Esophagus squamous epithelium (tissue), 5 donors: Measurements from ENCODE around the gene KAT6B. TPM values are rescaled to one million over a fixed set of nuclear protein-coding genes. Genes with fewer than 3 reads are reported as not detected.

Experiments
- DNase-seq: peaks from one replicate; lab custom pipeline; 2025; lab: John Stamatoyannopoulos, UW
- H3K27ac ChIP-seq, 4 donors: fragments of 200-600 bp; sonication (generic); one replicate each; pipeline ENCODE4 v1.5.1; 2016 to 2019; ENCODE audit warnings: mild to moderate bottlenecking in 1 of 4
- H3K27me3 ChIP-seq, 4 donors: fragments of 200-600 bp; sonication (generic); 1 replicate in 3 of 4; 2 replicates in 1 of 4; pipeline versions ENCODE4 v1.5.1 to v1.6.0; 2017 to 2021; ENCODE audit warnings: antibody characterized with exemption in 1 of 4
- H3K36me3 ChIP-seq, 3 donors: fragments of 200-600 bp; sonication (generic); one replicate each; pipeline ENCODE4 v1.5.1; 2016 to 2019
- H3K4me1 ChIP-seq, 3 donors: fragments of 200-600 bp; sonication (generic); one replicate each; pipeline ENCODE4 v1.5.1; 2017 to 2019
- H3K4me3 ChIP-seq, 4 donors: fragments of 200-600 bp; sonication (generic); 1 replicate in 3 of 4; 2 replicates in 1 of 4; pipeline ENCODE4 v1.5.1; 2016 to 2019; ENCODE audit warnings: mild to moderate bottlenecking in 2 of 4, moderate library complexity in 1 of 4
- H3K9me3 ChIP-seq, 3 donors: fragments of 200-600 bp; sonication (generic); one replicate each; pipeline ENCODE4 v1.5.1; 2016 to 2019
- POLR2A ChIP-seq, 4 donors: fragments of 450-650 bp; IDR thresholded peaks; one replicate each; pipeline ENCODE4 v1.6.1; 2017; ENCODE audit warnings: antibody characterized with exemption in 4 of 4, mild to moderate bottlenecking in 4 of 4, moderate library complexity in 3 of 4
- WGBS, 2 donors: methylation state at CpG; one replicate each; pipeline ENCODE4 v1.1.5; 2018; 5-methylcytosine and 5-hydroxymethylcytosine counted together
- intact Hi-C: fragments of 100-400 bp; cut with DNase I; formaldehyde crosslinking; loops from one replicate; pipeline ENCODE4 v1.15.0; 2022
- total RNA-seq, 4 donors: library from RNA; depleted of rRNA; stranded (reverse); fragments of >200 nt; gene quantifications; one replicate each; pipeline ENCODE4 v1.1.0, GENCODE V29; 2016
- TF ChIP-seq, protein P1 (sequence below), 6 experiments: fragments of 450-650 bp in 4 of 6; fragments of 200-600 bp in 2 of 6; sonication (generic) in 2 of 6; IDR thresholded peaks; one replicate each; pipeline ENCODE4 v1.5.1; 2016 to 2019; ENCODE audit warnings: antibody characterized with exemption in 6 of 6, mild to moderate bottlenecking in 4 of 6, moderate library complexity in 4 of 6
- donor health status: DM: yes; HTN: yes; CAD: no.

The KAT6B gene
- total RNA-seq, 4 donors from 2014 or later, result 13.1 to 48.8 (median 22.4) TPM

DNA sequence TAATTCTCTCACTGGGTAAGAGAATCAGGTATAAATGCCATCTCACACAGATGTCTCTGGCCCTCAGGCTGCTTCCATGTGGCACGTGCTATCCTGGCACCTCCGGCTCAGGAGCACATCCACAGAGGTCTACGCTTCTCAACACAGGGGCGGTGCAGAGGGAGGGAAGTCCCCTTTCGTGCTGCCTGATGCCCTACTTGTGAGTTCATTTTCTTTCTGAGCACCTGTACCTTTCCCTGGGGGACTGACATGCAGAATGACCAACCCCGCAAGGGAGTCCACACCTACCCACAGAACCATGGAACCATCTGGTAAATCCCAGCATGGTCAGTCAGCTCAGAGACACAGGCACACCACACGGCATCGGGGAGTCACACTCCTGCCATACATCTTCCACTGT, 186.1 kb downstream of the KAT6B start:
- Histone ChIP-seq H3K4me1 (peaks cover 0 to 17% (median 0%) of the 10 kb centered on the region in 3 donors), H3K4me3 (no peak overlapping the region), H3K27me3 (no peaks in the 10 kb centered on the region), H3K36me3 (peaks cover 0 to 43% (median 0%) of the 10 kb centered on the region in 3 donors), H3K27ac (no peak overlapping the region), H3K9me3 (no peaks in the 10 kb centered on the region)
- WGBS, 2 donors, result 69 to 96% methylated on average over 5 of the region's 8 CpGs
- intact Hi-C loops, result no loop called here
- no peak for DNase-seq
- no peak for TF ChIP-seq POLR2A (IDR thresholded peaks at IDR 0.05)
- TF ChIP-seq, protein P1, sequence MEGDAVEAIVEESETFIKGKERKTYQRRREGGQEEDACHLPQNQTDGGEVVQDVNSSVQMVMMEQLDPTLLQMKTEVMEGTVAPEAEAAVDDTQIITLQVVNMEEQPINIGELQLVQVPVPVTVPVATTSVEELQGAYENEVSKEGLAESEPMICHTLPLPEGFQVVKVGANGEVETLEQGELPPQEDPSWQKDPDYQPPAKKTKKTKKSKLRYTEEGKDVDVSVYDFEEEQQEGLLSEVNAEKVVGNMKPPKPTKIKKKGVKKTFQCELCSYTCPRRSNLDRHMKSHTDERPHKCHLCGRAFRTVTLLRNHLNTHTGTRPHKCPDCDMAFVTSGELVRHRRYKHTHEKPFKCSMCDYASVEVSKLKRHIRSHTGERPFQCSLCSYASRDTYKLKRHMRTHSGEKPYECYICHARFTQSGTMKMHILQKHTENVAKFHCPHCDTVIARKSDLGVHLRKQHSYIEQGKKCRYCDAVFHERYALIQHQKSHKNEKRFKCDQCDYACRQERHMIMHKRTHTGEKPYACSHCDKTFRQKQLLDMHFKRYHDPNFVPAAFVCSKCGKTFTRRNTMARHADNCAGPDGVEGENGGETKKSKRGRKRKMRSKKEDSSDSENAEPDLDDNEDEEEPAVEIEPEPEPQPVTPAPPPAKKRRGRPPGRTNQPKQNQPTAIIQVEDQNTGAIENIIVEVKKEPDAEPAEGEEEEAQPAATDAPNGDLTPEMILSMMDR (IDR thresholded peaks at IDR 0.05), result no peak

DNA sequence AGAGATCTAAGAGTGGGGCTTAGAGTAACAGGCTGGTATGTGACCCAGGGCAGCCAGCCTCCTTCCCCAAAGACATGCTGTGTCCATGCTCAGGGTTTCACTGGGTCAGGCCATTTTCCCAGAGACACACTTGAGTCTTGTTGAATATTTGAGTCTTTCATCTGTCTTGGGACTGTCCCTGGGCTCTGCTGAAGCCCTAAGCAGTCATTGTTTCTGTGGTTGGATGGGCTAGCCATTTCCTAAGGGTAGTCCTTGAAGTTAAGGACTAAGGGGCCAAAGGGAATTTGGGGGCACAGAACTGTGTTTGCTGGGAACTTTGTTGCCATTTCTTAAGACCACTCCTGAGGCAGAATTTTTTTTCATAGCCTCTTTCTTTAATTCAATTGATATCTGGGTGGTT, 186.6 kb downstream of the KAT6B start:
- Histone ChIP-seq H3K4me3 (no peak overlapping the region), H3K36me3 (peaks cover 0 to 48% (median 0%) of the 10 kb centered on the region in 3 donors), H3K27me3 (no peaks in the 10 kb centered on the region), H3K4me1 (peaks cover 0 to 17% (median 0%) of the 10 kb centered on the region in 3 donors), H3K9me3 (no peaks in the 10 kb centered on the region), H3K27ac (no peak overlapping the region)
- DNase-seq, result no peak
- TF ChIP-seq, protein P1 (IDR thresholded peaks at IDR 0.05), result no peak
- no peak for TF ChIP-seq POLR2A (IDR thresholded peaks at IDR 0.05)
- intact Hi-C loops, result no loop called here

DNA sequence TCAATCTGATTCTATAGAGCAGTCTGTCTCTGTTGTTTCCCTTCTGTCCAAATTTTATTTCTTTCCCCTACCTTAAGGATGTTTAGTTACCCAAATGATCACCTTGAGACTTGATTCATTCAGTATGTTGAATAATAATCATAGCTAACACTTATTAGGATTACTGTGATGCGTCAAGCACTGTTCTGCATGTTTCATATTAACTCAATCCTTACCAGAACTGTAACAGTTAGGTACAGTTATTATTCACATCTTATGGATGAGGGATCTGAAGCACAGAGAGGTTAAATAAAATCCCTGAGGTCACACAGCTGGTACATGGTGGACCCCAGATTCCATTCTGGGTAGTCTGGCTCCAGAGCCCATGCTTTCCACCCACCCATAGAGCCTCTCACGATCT, 187.1 kb downstream of the KAT6B start:
- WGBS, 2 donors, result 56 to 90% methylated on average over 2 of the region's 2 CpGs
- no peak for TF ChIP-seq POLR2A (IDR thresholded peaks at IDR 0.05)
- TF ChIP-seq, protein P1 (IDR thresholded peaks at IDR 0.05), result no peak
- no peak overlapping the region for H3K4me3 ChIP-seq
- peaks cover 0 to 53% (median 0%) of the 10 kb centered on the region in 3 donors for H3K36me3 ChIP-seq
- DNase-seq, result no peak
- no peaks in the 10 kb centered on the region for H3K9me3 ChIP-seq
- H3K27ac ChIP-seq, result no peak overlapping the region
- H3K27me3 ChIP-seq, result no peaks in the 10 kb centered on the region
- intact Hi-C loops, result no loop called here
- peaks cover 0 to 17% (median 0%) of the 10 kb centered on the region in 3 donors for H3K4me1 ChIP-seq

DNA sequence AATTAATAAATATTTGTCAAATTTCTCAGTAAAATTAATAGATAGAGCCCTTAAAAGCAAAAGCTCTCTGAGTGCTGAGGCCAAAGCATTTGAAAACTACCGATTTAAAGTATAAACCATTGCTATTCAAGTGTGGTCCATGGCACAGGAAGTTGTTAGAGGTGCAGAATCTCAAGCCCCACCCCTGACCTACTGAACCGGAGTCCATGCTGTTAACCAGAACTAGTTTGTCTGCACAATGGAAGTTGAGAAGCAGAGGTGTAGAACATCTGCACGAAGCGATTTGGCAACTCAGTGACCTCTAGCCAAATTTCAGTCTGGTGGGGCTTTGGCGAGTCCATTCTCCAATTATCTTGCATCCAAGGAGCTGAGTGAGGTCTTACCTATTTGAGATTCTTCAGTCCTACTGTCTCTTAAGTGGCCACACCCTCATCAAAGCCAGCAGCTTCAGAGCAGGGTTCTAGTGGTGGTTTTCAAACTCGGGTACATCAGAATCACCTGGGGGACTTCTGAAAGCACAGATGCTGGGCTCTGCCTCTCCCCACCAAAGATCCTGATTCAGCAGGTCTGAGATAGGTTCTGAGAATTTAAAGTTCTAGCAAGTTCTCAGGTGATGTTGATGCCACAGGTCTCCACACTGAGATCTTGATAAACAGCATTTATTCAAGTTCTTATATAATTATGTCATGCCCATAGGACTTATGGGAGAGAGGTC, 188.3 kb downstream of the KAT6B start:
- Histone ChIP-seq H3K4me1 (peaks cover 0 to 27% (median 0%) of the 10 kb centered on the region in 3 donors), H3K27ac (no peak overlapping the region), H3K4me3 (no peak overlapping the region), H3K36me3 (peaks cover 0 to 52% (median 0%) of the 10 kb centered on the region in 3 donors), H3K9me3 (no peaks in the 10 kb centered on the region), H3K27me3 (no peaks in the 10 kb centered on the region)
- intact Hi-C loops, result no loop called here
- TF ChIP-seq, protein P1 (IDR thresholded peaks at IDR 0.05), result no peak
- TF ChIP-seq POLR2A (IDR thresholded peaks at IDR 0.05), result no peak
- DNase-seq, result no peak
- 88 to 89% methylated on average over 5 to 6 of the region's 6 CpGs for WGBS, 2 donors

DNA sequence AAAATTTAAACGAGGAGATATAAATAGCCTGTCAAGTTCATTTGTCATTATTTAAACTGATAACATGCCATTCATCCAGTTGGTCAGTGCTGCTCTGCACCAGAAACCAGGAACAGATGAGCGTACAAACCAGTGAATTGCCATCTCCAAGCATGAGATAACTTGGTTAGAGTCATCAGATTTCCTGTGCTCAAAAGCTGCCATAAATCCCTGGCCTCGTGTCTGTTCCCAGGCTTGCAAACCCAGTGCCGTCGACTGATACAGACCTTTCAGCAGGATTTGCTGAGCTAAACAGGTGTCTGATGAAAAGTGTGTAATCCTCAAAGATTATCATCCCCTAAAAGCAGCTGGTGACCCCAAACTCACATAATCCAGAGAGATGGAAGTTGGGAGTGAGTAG, 189.0 kb downstream of the KAT6B start:
- peaks cover 0 to 29% (median 0%) of the 10 kb centered on the region in 3 donors for H3K4me1 ChIP-seq
- intact Hi-C loops, result no loop called here
- no peaks in the 10 kb centered on the region for H3K27me3 ChIP-seq
- H3K9me3 ChIP-seq, result no peaks in the 10 kb centered on the region
- peaks cover 0 to 55% (median 0%) of the 10 kb centered on the region in 3 donors for H3K36me3 ChIP-seq
- no peak overlapping the region for H3K27ac ChIP-seq
- 63 to 75% methylated on average over 5 of the region's 5 CpGs for WGBS, 2 donors
- no peak for TF ChIP-seq POLR2A (IDR thresholded peaks at IDR 0.05)
- TF ChIP-seq, protein P1 (IDR thresholded peaks at IDR 0.05), result no peak
- DNase-seq, result no peak
- H3K4me3 ChIP-seq, result no peak overlapping the region
